Muscle layer of colon (tissue), 2 donors: ENCODE results near the gene IL4R.
"Not testable (repeated sequence)": the region's sequence is repeated elsewhere in the genome, so short reads cannot be mapped to it uniquely, and the experiment has no call there.

Experiments
- H3K27ac ChIP-seq: one replicate; pipeline ENCODE4 v1.7.0; 2013; ENCODE audit warnings: low read depth, mild to moderate bottlenecking, low read length, moderate library complexity
- H3K27me3 ChIP-seq, 2 donors: one replicate each; pipeline ENCODE4 v1.7.0; 2013; ENCODE audit warnings: low read length in 2 of 2, mild to moderate bottlenecking in 2 of 2; ENCODE audit not compliant: insufficient read depth in 2 of 2, control insufficient read depth in 1 of 2
- H3K36me3 ChIP-seq: one replicate; pipeline ENCODE4 v1.7.0; 2013; ENCODE audit warnings: mild to moderate bottlenecking, low read length; ENCODE audit not compliant: insufficient read depth
- H3K4me1 ChIP-seq: one replicate; pipeline ENCODE4 v1.7.0; 2013; ENCODE audit warnings: mild to moderate bottlenecking, low read length; ENCODE audit not compliant: insufficient read depth
- H3K4me3 ChIP-seq, 2 donors: one replicate each; pipeline ENCODE4 v1.7.0; 2013; ENCODE audit warnings: low read length in 2 of 2, low read depth in 1 of 2, mild to moderate bottlenecking in 1 of 2, moderate library complexity in 1 of 2
- H3K9ac ChIP-seq: one replicate; pipeline ENCODE4 v1.7.0; 2013; ENCODE audit warnings: low read length
- H3K9me3 ChIP-seq: one replicate; pipeline ENCODE4 v1.7.0; 2013; ENCODE audit warnings: mild to moderate bottlenecking, low read length
- donor health status: abdominal sarcoma.
- donor health status: Adenocarcinoma of cecum.

The IL4R gene

DNA sequence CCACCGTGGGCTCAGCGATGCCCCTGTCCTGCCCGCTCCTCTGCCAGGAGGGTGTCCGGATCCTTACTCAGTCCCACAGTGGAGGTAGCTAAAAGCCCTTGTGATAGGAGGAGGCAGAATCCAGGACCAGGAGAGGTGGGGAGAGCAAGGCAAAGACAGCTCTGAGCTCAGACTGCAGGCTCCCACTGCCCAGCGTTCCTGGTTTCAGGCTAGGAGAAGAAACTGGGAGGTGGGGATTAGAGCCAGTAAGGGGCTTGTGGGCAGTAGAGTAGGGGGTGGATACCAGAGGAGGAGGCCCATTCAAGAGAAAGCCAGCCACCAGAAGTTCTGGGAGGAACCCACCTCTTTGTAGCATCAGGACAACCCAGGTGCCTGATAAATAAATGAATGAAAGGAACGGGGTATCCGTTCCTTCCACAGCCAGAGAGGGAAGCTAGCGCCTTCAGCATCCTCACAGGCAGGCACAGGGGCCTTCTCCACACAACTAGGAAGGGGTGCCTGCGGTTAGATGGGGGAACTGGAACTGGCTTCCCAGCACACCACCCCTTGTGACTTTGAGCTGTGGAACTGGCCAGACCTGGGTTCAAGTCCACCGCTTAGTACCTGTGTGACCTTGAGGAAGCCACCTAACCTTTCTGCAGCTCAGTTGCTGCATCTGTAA, 90.5 kb downstream of the IL4R start:
- no peaks in the 10 kb centered on the region for H3K4me1 ChIP-seq
- H3K27me3 ChIP-seq = peaks cover 0 to 21% of the 10 kb centered on the region in 2 donors
- H3K4me3 ChIP-seq = no peak overlapping the region
- H3K36me3 ChIP-seq = no peaks in the 10 kb centered on the region
- H3K9ac ChIP-seq = no peak overlapping the region
- no peak overlapping the region for H3K27ac ChIP-seq
- no peaks in the 10 kb centered on the region for H3K9me3 ChIP-seq

DNA sequence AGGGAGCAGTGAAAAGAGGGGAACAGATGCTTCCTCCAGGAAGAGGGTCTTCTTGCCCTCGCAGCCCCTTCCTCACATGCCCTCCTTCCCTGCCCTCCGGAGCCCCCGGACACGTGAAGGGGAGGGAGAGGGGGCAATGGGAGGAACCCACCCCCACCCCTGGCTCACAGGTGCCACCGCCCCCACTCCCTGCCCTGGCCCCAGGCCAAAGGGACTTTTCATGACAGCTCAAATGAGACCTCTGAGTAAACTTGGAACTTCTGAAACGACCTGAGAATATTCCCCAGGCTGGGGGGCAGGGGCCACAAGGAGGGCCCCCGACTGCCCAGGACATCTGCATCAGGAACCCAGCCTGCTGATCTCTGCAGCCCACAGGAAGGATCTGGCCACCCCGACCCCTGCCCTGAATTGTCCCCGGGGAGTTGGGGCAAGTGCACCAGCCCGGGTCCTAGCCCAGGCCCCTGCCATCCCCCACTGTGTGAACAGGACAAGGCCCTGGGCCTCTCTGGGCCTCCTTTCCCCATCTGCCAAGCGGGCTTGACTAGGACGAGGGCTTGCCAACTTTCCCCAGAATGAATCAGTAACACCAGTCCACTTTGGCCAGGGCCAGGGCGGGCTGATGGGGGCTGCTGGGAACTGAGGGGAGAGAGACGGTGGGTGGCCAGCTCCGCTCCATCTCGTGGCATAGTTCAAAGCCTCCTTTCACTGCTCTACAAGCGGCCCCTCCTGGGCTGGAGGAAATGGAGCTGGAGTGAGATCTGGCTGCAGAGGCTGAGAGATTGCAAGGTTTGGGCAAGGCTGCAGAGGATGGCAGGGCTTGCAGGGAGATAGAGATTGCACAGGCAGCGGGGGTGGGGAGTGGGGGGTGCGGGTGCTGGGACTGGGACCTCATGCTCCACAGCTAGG, 92.0 kb downstream of the IL4R start:
- Histone ChIP-seq H3K36me3 (no peaks in the 10 kb centered on the region), H3K9me3 (no peaks in the 10 kb centered on the region), H3K27me3 (peaks cover 0 to 21% of the 10 kb centered on the region in 2 donors), H3K9ac (no peak overlapping the region), H3K4me3 (no peak overlapping the region), H3K27ac (no peak overlapping the region), H3K4me1 (no peaks in the 10 kb centered on the region)

DNA sequence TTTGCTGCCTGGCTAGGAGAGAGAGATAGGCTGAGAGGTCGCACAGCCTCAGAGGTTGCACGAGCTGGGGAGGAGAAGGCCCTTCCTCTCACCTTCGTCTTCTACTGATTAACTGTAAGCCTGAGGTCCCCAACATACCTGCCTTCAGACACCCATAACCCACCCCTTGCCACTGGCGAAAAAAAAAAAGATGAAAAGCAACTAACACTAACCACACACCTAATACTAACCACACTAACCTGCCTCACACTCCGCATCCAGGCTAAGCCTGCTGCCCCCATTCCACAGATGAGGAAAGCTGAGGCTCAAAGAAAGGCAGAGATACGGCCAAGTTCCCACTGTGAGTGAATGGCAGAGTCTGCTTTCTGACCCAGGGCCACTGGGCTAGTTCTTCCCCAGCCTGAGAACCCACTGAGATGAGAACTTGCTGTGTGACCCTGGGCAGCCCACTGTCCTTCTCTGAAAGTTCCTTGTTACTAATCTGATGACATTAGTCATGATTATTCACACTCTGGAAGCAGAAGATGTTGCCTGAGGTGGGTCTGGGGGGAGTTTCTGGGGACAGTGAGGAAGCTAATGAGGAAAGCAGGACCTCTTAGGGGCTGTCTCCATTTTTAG, 92.8 kb downstream of the IL4R start:
- H3K4me1 ChIP-seq = no peaks in the 10 kb centered on the region
- peaks cover 0 to 21% of the 10 kb centered on the region in 2 donors for H3K27me3 ChIP-seq
- no peak overlapping the region for H3K9ac ChIP-seq
- no peaks in the 10 kb centered on the region for H3K9me3 ChIP-seq
- no peaks in the 10 kb centered on the region for H3K36me3 ChIP-seq
- H3K4me3 ChIP-seq = no peak overlapping the region
- no peak overlapping the region for H3K27ac ChIP-seq

DNA sequence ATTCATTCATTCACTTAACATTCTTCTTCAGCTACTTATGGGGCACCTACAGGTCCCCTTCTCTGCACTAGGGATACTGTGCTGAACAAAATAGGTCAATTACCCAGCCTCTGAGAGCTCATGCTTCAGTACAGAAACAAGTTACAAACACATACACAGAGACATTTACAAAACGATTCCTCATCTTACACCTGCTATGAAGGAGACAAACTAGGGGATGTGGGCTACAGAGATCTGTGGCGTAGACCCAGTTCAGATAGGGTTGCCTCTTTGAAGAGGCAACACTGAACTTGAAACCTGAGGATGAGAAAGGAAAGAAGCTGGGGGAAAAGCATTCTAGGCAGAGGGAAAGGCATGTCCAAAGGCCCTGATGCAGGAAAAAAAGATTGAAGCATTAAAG, 93.4 kb downstream of the IL4R start:
- Histone ChIP-seq H3K27me3 (peaks cover 0 to 21% of the 10 kb centered on the region in 2 donors), H3K9ac (no peak overlapping the region), H3K4me1 (no peaks in the 10 kb centered on the region), H3K9me3 (no peaks in the 10 kb centered on the region), H3K27ac (no peak overlapping the region), H3K36me3 (no peaks in the 10 kb centered on the region), H3K4me3 (no peak overlapping the region)

DNA sequence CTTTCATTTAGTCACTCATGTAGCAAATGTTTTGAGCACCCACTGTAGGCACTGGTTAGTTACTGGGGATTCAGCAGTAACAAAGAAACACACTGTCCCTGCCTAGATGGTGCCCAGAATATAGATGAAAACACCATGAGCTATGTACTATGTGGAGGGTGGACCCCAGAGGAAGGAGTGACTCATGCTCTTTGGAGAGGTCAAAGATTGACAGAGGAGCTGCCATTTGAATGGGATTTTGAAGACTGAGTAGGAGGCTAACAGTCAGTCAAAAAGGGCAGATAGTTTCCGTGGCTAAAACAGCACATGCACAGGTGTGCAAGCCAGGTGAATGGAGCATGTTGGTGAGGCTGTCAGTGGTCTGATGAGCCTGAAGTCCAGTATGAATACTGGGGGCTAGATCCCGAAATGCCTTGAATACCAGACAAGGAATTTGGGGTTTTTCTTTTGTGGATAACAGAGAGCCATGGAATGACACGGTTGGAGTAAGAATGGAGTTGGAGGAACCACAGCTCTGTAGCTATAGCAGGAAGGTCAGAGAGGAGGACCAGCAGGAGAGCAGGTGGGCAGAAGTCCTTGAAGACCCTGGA, 94.3 kb downstream of the IL4R start:
- no peaks in the 10 kb centered on the region for H3K4me1 ChIP-seq
- no peaks in the 10 kb centered on the region for H3K9me3 ChIP-seq
- no peak overlapping the region for H3K4me3 ChIP-seq
- no peaks in the 10 kb centered on the region for H3K36me3 ChIP-seq
- no peak overlapping the region for H3K27ac ChIP-seq
- peaks cover 0 to 21% of the 10 kb centered on the region in 2 donors for H3K27me3 ChIP-seq
- H3K9ac ChIP-seq = no peak overlapping the region

DNA sequence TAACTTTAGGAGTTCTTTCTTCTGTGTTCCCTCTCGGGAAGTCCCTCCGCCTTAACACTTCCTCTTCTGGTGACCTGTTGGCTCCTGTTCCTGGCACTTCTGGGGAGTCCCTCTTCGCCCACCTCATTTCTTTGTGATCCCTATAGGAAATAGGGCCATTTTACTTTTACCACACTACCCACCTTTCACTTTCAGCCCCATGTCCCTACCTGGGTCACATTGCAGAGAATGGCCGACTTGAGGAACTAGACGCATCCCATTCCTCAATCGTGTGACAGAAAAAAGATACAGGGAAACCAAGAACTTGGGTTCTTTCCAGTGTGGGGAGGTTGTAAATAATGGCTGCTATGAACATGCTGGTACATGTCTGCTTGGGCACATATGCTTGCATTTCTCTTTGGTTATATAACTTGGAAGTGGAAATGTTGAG, 94.8 kb downstream of the IL4R start:
- peaks cover 0 to 16% of the 10 kb centered on the region in 2 donors for H3K27me3 ChIP-seq
- no peak overlapping the region for H3K27ac ChIP-seq
- no peak overlapping the region for H3K4me3 ChIP-seq
- no peaks in the 10 kb centered on the region for H3K9me3 ChIP-seq
- no peaks in the 10 kb centered on the region for H3K36me3 ChIP-seq
- no peak overlapping the region for H3K9ac ChIP-seq
- H3K4me1 ChIP-seq = no peaks in the 10 kb centered on the region

DNA sequence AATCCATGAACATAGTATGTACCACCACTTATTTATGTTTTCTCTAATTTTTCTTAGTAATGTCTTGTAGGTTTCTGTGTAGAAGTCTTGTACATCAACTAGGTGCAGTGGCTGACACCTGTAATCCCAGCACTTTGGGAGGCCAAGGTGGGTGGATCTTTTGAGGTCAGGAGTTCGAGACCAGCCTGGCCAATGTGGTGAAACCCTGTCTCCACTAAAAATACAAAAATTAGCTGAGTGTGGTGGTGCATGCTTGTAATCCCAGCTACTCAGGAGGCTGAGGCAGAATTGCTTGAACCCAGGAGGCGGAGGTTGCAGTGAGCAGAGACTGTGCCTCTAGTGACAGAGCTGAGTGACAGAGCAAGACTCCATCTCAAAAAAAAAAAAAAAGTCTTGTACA, 96.2 kb downstream of the IL4R start:
- H3K4me3 ChIP-seq, H3K36me3 ChIP-seq, H3K27ac ChIP-seq, H3K9ac ChIP-seq, H3K9me3 ChIP-seq, H3K4me1 ChIP-seq: not testable (repeated sequence)
- peaks cover 0 to 10% of the 10 kb centered on the region in 2 donors for H3K27me3 ChIP-seq

DNA sequence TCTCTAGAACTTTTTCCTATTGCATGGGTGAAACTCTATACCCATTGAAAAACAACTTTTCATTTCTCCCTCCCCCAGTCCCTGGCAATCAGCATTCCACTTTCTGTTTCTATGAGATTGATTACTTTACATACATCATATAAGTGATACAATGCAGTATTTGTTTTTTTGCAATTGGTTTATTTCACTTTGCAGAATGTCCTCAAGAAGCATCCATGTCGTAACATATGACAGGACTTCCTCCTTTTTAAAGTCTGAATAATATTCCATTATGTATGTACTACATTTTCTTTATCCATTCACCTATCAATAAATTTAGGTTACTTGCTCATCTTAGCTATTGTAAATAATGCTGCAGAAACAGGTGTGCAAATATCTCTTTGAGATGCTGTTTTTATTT, 97.0 kb downstream of the IL4R start:
- no peaks in the 10 kb centered on the region for H3K36me3 ChIP-seq
- H3K27ac ChIP-seq = no peak overlapping the region

DNA sequence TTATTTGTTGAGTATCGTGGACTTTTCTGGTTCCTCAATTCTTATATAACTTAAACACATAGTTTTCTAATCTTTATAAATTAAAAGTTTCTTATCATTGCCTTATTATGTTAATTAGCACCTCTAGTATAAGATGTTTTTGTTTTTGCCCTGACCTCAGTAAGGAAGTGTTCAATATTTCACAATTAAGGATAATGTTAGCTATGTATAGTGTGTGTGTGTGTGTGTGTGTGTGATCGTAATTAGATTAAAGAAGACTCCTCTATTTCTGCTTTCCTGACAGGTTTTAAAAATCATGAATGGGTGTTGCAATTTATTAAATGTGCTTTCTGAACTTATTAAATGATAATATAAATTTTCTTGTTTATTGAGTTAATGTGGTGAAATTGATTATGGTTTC, 100.2 kb downstream of the IL4R start:
- no peak overlapping the region for H3K27ac ChIP-seq
- no peaks in the 10 kb centered on the region for H3K36me3 ChIP-seq
- H3K27me3 ChIP-seq = no peaks in the 10 kb centered on the region
- no peaks in the 10 kb centered on the region for H3K4me1 ChIP-seq
- no peak overlapping the region for H3K4me3 ChIP-seq
- H3K9me3 ChIP-seq = no peaks in the 10 kb centered on the region
- no peak overlapping the region for H3K9ac ChIP-seq

More for the DNA sequence above, 97.0 kb downstream of the IL4R start:
- H3K4me1 ChIP-seq = no peaks in the 10 kb centered on the region
- no peak overlapping the region for H3K9ac ChIP-seq
- no peaks in the 10 kb centered on the region for H3K9me3 ChIP-seq
- peaks cover 0 to 6% of the 10 kb centered on the region in 2 donors for H3K27me3 ChIP-seq
- no peak overlapping the region for H3K4me3 ChIP-seq
